A673 (cell line): ENCODE results near the gene EPS15.

Experiments
- EZH2 ChIP-seq: fragments of 200-600 bp; sonication (generic); IDR thresholded peaks from 2 replicates; pipeline ENCODE4 v1.6.1; 2017; ENCODE audit warnings: borderline replicate concordance, low read depth, mild to moderate bottlenecking, mixed read lengths, antibody characterized with exemption, low read length; ENCODE audit not compliant: poor library complexity, severe bottlenecking
- TF ChIP-seq, protein P1 (sequence below): fragments of 300-800, 200-600 bp; sonication (generic); conservative IDR thresholded peaks from 2 replicates; pipeline ENCODE4 v1.5.1; 2017; ENCODE audit warnings: low read depth, mild to moderate bottlenecking, antibody characterized with exemption, low read length, moderate library complexity, mixed read lengths

DNA sequence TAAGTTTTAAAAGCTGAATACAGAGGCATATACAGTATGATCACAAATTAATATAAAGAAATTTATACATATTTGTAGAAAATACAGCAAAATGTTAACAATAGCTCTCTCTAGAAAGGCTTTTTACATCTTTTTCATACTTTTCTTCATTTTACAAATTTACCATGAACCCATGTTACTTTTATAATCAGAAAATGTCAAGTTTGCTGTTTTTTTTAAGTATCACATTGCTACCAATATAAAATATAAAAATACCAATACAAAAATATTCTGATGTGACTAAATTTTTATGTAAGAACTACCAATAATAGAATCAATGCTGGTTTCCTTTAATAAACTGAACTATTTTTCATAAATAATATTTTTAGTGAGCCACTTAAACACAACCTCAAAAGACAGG is 104.3 kb downstream of the EPS15 start:
- TF ChIP-seq, protein P1, sequence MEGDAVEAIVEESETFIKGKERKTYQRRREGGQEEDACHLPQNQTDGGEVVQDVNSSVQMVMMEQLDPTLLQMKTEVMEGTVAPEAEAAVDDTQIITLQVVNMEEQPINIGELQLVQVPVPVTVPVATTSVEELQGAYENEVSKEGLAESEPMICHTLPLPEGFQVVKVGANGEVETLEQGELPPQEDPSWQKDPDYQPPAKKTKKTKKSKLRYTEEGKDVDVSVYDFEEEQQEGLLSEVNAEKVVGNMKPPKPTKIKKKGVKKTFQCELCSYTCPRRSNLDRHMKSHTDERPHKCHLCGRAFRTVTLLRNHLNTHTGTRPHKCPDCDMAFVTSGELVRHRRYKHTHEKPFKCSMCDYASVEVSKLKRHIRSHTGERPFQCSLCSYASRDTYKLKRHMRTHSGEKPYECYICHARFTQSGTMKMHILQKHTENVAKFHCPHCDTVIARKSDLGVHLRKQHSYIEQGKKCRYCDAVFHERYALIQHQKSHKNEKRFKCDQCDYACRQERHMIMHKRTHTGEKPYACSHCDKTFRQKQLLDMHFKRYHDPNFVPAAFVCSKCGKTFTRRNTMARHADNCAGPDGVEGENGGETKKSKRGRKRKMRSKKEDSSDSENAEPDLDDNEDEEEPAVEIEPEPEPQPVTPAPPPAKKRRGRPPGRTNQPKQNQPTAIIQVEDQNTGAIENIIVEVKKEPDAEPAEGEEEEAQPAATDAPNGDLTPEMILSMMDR, result no peak
- TF ChIP-seq EZH2, result no peak
